ENCODE measurements around the gene DRAXIN.

Gene DRAXIN

GRCh38 chr1:11691302-11691914 lies at the start of gene DRAXIN:
Gene DRAXIN, plus strand, starts transcription at chr1:11691710. Its CDS starts 14,549 bp downstream, at chr1:11706259.
- DNase-seq (ENCODE audit: extremely low read depth in 1 of 2, low read depth in 1 of 2): no peak

- no peak for DNase-seq (ENCODE audit: extremely low read depth in 1 of 2, low read depth in 1 of 2)
Observed at GRCh38 chr1:11641776-11642305, 49.7 kb upstream of the DRAXIN start.

- DNase-seq (ENCODE audit: extremely low read depth in 1 of 2, low read depth in 1 of 2): peak in 1 of 2 donors; percentile 44
Observed at GRCh38 chr1:11642418-11643017, 49.0 kb upstream of the DRAXIN start.

- no peak for DNase-seq (ENCODE audit: extremely low read depth in 1 of 2, low read depth in 1 of 2)
Observed at GRCh38 chr1:11643782-11644181, 47.7 kb upstream of the DRAXIN start.

GRCh38 chr1:11645270-11645669 lies 46.2 kb upstream of the DRAXIN start:
- DNase-seq (ENCODE audit: extremely low read depth in 1 of 2, low read depth in 1 of 2): no peak

GRCh38 chr1:11645670-11646265 lies 45.7 kb upstream of the DRAXIN start:
- peak; percentile 56 to 76 for DNase-seq (ENCODE audit: extremely low read depth in 1 of 2, low read depth in 1 of 2)

GRCh38 chr1:11646317-11646716 lies 45.2 kb upstream of the DRAXIN start:
- no peak for DNase-seq (ENCODE audit: extremely low read depth in 1 of 2, low read depth in 1 of 2)

GRCh38 chr1:11647333-11647732 lies 44.2 kb upstream of the DRAXIN start:
- no peak for DNase-seq (ENCODE audit: extremely low read depth in 1 of 2, low read depth in 1 of 2)

GRCh38 chr1:11648039-11648438 lies 43.5 kb upstream of the DRAXIN start:
- DNase-seq (ENCODE audit: extremely low read depth in 1 of 2, low read depth in 1 of 2): no peak

- DNase-seq (ENCODE audit: extremely low read depth in 1 of 2, low read depth in 1 of 2): peak in 1 of 2 donors; percentile 19
Observed at GRCh38 chr1:11648732-11649158, 42.8 kb upstream of the DRAXIN start.

- no peak for DNase-seq (ENCODE audit: extremely low read depth in 1 of 2, low read depth in 1 of 2)
Observed at GRCh38 chr1:11649237-11649623, 42.3 kb upstream of the DRAXIN start.

- no peak for DNase-seq (ENCODE audit: extremely low read depth in 1 of 2, low read depth in 1 of 2)
Observed at GRCh38 chr1:11649624-11650330, 41.7 kb upstream of the DRAXIN start.

GRCh38 chr1:11650331-11650991 lies 41.0 kb upstream of the DRAXIN start:
- DNase-seq (ENCODE audit: extremely low read depth in 1 of 2, low read depth in 1 of 2): peak; percentile 41 to 64

GRCh38 chr1:11651017-11651416 lies 40.5 kb upstream of the DRAXIN start:
- no peak for DNase-seq (ENCODE audit: extremely low read depth in 1 of 2, low read depth in 1 of 2)

GRCh38 chr1:11652203-11652780 lies 39.2 kb upstream of the DRAXIN start:
- no peak for DNase-seq (ENCODE audit: extremely low read depth in 1 of 2, low read depth in 1 of 2)

- DNase-seq (ENCODE audit: extremely low read depth in 1 of 2, low read depth in 1 of 2): no peak
Observed at GRCh38 chr1:11653101-11653860, 38.2 kb upstream of the DRAXIN start.

GRCh38 chr1:11653861-11654136 lies 37.7 kb upstream of the DRAXIN start:
- DNase-seq (ENCODE audit: extremely low read depth in 1 of 2, low read depth in 1 of 2): no peak

- DNase-seq (ENCODE audit: extremely low read depth in 1 of 2, low read depth in 1 of 2): peak in 1 of 2 donors; percentile 58
Observed at GRCh38 chr1:11654137-11654938, 37.2 kb upstream of the DRAXIN start, which contains the start of the genes FBXO2 and FBXO44. Gene FBXO2, minus strand, starts transcription at chr1:11654429. Its CDS starts 89 bp downstream, at chr1:11654340. Gene FBXO44, plus strand, starts transcription at chr1:11654877. Its CDS starts 959 bp downstream, at chr1:11655836.
